OCI-LY7 (cell line): ENCODE data around the gene ZPBP2. TPM values are rescaled to one million over a fixed set of nuclear protein-coding genes. Genes with fewer than 3 reads are reported as not detected.

Source experiments
- BruUV-seq: library from RNA; stranded (reverse); fragments of 400-500 nt; replicated peaks from 2 replicates; lab custom pipeline; 2021; lab: Mats Ljungman, UMichigan
- CTCF ChIA-PET: fragments of 300-600 bp; sonication (Branson Sonifier 250); formaldehyde crosslinking; loops from one replicate; lab custom pipeline; 2022; ENCODE audit warnings: antibody characterized with exemption; ENCODE audit not compliant: unreplicated experiment; lab: Charles Lee
- POLR2A ChIA-PET: fragments of 300-600 bp; sonication (Branson Sonifier 250); formaldehyde crosslinking; loops from one replicate; lab custom pipeline; 2022; ENCODE audit warnings: antibody characterized with exemption; lab: Charles Lee
- DNase-seq: peaks from one replicate; pipeline ENCODE4 v3.0.0-alpha.2; 2015; ENCODE audit warnings: low spot score
- H2AFZ ChIP-seq: fragments of 200-600 bp; sonication (generic), shearing (Covaris generic); 2 replicates; pipeline ENCODE4 v1.6.1; 2014; ENCODE audit warnings: mild to moderate bottlenecking, antibody characterized with exemption, low read length, moderate library complexity
- H3K27ac ChIP-seq: fragments of 200-600 bp; sonication (generic); 2 replicates; pipeline ENCODE4 v1.5.1; 2014; ENCODE audit warnings: mixed run types, low read depth, mild to moderate bottlenecking, moderate library complexity, low read length, inconsistent platforms; ENCODE audit not compliant: poor library complexity, severe bottlenecking
- H3K36me3 ChIP-seq: fragments of 200-600 bp; sonication (generic); 2 replicates; pipeline ENCODE4 v1.6.1; 2014; ENCODE audit warnings: mild to moderate bottlenecking, antibody characterized with exemption, low read length, moderate library complexity, mixed read lengths; ENCODE audit not compliant: insufficient read depth
- H3K4me1 ChIP-seq: fragments of 200-600 bp; sonication (generic); 2 replicates; pipeline ENCODE4 v1.5.1; 2014; ENCODE audit warnings: mild to moderate bottlenecking, low read length; ENCODE audit not compliant: insufficient read depth, poor library complexity, severe bottlenecking
- H3K4me2 ChIP-seq: fragments of 200-600 bp; sonication (generic); 2 replicates; pipeline ENCODE4 v1.6.1; 2014; ENCODE audit warnings: mild to moderate bottlenecking, low read length
- H3K4me3 ChIP-seq: fragments of 200-600 bp; sonication (generic); 2 replicates; pipeline ENCODE4 v1.5.1; 2014; ENCODE audit warnings: mild to moderate bottlenecking, low read depth, low read length; ENCODE audit not compliant: poor library complexity, severe bottlenecking
- H3K79me2 ChIP-seq: fragments of 200-600 bp; sonication (generic); 2 replicates; pipeline ENCODE4 v1.6.1; 2016; ENCODE audit warnings: low read depth, mild to moderate bottlenecking, low read length, moderate library complexity, mixed read lengths; ENCODE audit not compliant: insufficient read depth
- H3K9me2 ChIP-seq: fragments of 200-600 bp; sonication (generic); 2 replicates; pipeline ENCODE4 v1.6.1; 2016; ENCODE audit warnings: mild to moderate bottlenecking, low read length, mixed read lengths; ENCODE audit not compliant: insufficient read depth
- H3K9me3 ChIP-seq: fragments of 200-600 bp; sonication (generic); 2 replicates; pipeline ENCODE4 v1.6.1; 2014; ENCODE audit warnings: mild to moderate bottlenecking, mixed run types, low read length, mixed read lengths
- H4K20me1 ChIP-seq: fragments of 200-600 bp; sonication (generic); 2 replicates; pipeline ENCODE4 v1.6.1; 2014; ENCODE audit warnings: mild to moderate bottlenecking, antibody characterized with exemption, low read length, moderate library complexity, mixed read lengths; ENCODE audit not compliant: insufficient read depth
- CTCF ChIP-seq: fragments of 200-600 bp; sonication (generic); conservative IDR thresholded peaks from 2 replicates; pipeline ENCODE4 v1.5.1; 2014; ENCODE audit warnings: mild to moderate bottlenecking, antibody characterized with exemption, low read length, moderate library complexity, mixed read lengths
- EZH2phosphoT487 ChIP-seq: fragments of 200-600 bp; sonication (generic); IDR thresholded peaks from 2 replicates; pipeline ENCODE4 v1.6.1; 2018; ENCODE audit warnings: low read depth, borderline replicate concordance, mild to moderate bottlenecking, mixed run types, antibody characterized with exemption, low read length, moderate library complexity, mixed read lengths
- intact Hi-C: fragments of 100-400 bp; cut with micrococcal nuclease; formaldehyde crosslinking; loops from one replicate; pipeline ENCODE4 v1.10.0; 2022; ENCODE audit not compliant: unreplicated experiment
- total RNA-seq, 2 experiments: library from RNA; depleted of rRNA in 1 of 2; stranded (reverse); fragments of >200 nt in 1 of 2; shearing (Covaris generic) in 1 of 2; gene quantifications; 2 replicates each; pipeline ENCODE4 v1.2.3, GENCODE V29; 2014 to 2022

The ZPBP2 gene
- total RNA-seq, 2 experiments from 2014 or later, result not detected

- Histone ChIP-seq H3K9me2 (no peaks in the 10 kb centered on the region), H4K20me1 (no peaks in the 10 kb centered on the region), H3K36me3 (peaks cover 95% of the 10 kb centered on the region), H2AFZ (no peak overlapping the region), H3K4me1 (no peaks in the 10 kb centered on the region), H3K4me3 (no peak overlapping the region), H3K27ac (no peak overlapping the region), H3K9me3 (peaks cover 4% of the 10 kb centered on the region; the same call in 1 of the 2 replicates), H3K79me2 (peaks cover 63% of the 10 kb centered on the region), H3K4me2 (no peak overlapping the region)
- ChIA-PET CTCF (no interaction called here), POLR2A (interaction anchor here (1.4 kb wide), 1 partner anchor 17 kb away, joined by 5 read pairs; no protein-coding TSS in a partner anchor)
- no TSS peak for BruUV-seq
- TF ChIP-seq CTCF (no peak), EZH2phosphoT487 (no peak)
- intact Hi-C loops, result no loop called here
- no peak for DNase-seq
These were observed 36.4 kb upstream of the ZPBP2 start for GRCh38 chr17:39831588-39831987.

- Histone ChIP-seq H3K9me3 (peaks cover 22% of the 10 kb centered on the region; the same call in 1 of the 2 replicates), H3K27ac (no peak overlapping the region), H2AFZ (no peak overlapping the region), H3K4me2 (no peak overlapping the region), H3K9me2 (no peaks in the 10 kb centered on the region), H3K79me2 (peaks cover 85% of the 10 kb centered on the region), H4K20me1 (no peaks in the 10 kb centered on the region), H3K4me1 (no peaks in the 10 kb centered on the region), H3K4me3 (no peak overlapping the region), H3K36me3 (peaks cover 95% of the 10 kb centered on the region)
- intact Hi-C loops, result no loop called here
- POLR2A ChIA-PET, result interaction anchor here (0.8 to 1.4 kb wide), 2 partner anchors 8 to 9 kb away, joined by 3 to 4 read pairs; no protein-coding TSS in a partner anchor
- no peak for TF ChIP-seq CTCF
- TF ChIP-seq EZH2phosphoT487, result no peak
- DNase-seq, result no peak
- no TSS peak for BruUV-seq
- CTCF ChIA-PET, result no interaction called here
These were observed 34.0 kb upstream of the ZPBP2 start for GRCh38 chr17:39834017-39834416.

- no TSS peak for BruUV-seq
- Histone ChIP-seq H3K9me2 (no peaks in the 10 kb centered on the region), H3K4me3 (no peak overlapping the region), H3K27ac (no peak overlapping the region), H3K4me2 (no peak overlapping the region), H3K36me3 (peaks cover 95% of the 10 kb centered on the region), H3K79me2 (peaks cover 94% of the 10 kb centered on the region), H3K4me1 (no peaks in the 10 kb centered on the region), H3K9me3 (peaks cover 25% of the 10 kb centered on the region; the same call in 1 of the 2 replicates), H2AFZ (no peak overlapping the region), H4K20me1 (no peaks in the 10 kb centered on the region)
- no peak for DNase-seq
- peak; percentile 34; the same call in 1 of the 2 replicates for TF ChIP-seq CTCF
- TF ChIP-seq EZH2phosphoT487, result no peak
- CTCF ChIA-PET, result no interaction called here
- POLR2A ChIA-PET, result interaction anchor here (1.0 to 1.4 kb wide), 2 partner anchors 9 to 15 kb away, joined by 3 to 4 read pairs; no protein-coding TSS in a partner anchor
- intact Hi-C loops, result no loop called here
These were observed 32.8 kb upstream of the ZPBP2 start for GRCh38 chr17:39835038-39835786.
